Astrocyte of the cerebellum (primary cell): ENCODE data around the gene FOXP1.

Experiments
- DNase-seq: peaks from one replicate; pipeline ENCODE4 v3.0.0-alpha.2; 2011; ENCODE audit warnings: low read depth
- H3K4me3 ChIP-seq: 2 replicates; pipeline ENCODE4 v1.5.1; 2011; ENCODE audit warnings: mild to moderate bottlenecking, low read depth, low read length, moderate library complexity
- CTCF ChIP-seq: IDR thresholded peaks from 2 replicates; pipeline ENCODE4 v1.5.1; 2012; ENCODE audit warnings: low read length, low read depth, moderate library complexity, mild to moderate bottlenecking; ENCODE audit errors: missing control alignments
- in situ Hi-C: cut with HindIII; loops from 2 replicates; pipeline ENCODE4 v1.10.0; 2017; ENCODE audit warnings: low sequenced_read_pairs

Gene FOXP1

GRCh38 chr3:71580636-71581456 lies 2.7 kb downstream of the FOXP1 start:
- peak overlapping the region; percentile 84 for H3K4me3 ChIP-seq
- no peak for TF ChIP-seq CTCF
- in situ Hi-C loops = loop anchor here (5.0 kb wide), 2 partner anchors 39 to 84 kb away; no protein-coding TSS in a partner anchor
- DNase-seq = no peak

GRCh38 chr3:71579935-71580406 lies 3.6 kb downstream of the FOXP1 start:
- peak overlapping the region; percentile 84 for H3K4me3 ChIP-seq
- peak; percentile 55 for DNase-seq
- TF ChIP-seq CTCF = no peak
- in situ Hi-C loops = loop anchor here (5.0 kb wide), 2 partner anchors 38 to 83 kb away; no protein-coding TSS in a partner anchor

GRCh38 chr3:71579326-71579934 lies 4.1 kb downstream of the FOXP1 start:
- DNase-seq = no peak
- H3K4me3 ChIP-seq = peak overlapping the region; percentile 84
- in situ Hi-C loops = no loop called here
- no peak for TF ChIP-seq CTCF

GRCh38 chr3:71578054-71578751 lies 5.3 kb downstream of the FOXP1 start:
- in situ Hi-C loops = no loop called here
- DNase-seq = no peak
- no peak for TF ChIP-seq CTCF
- H3K4me3 ChIP-seq = peak overlapping the region; percentile 20

- TF ChIP-seq CTCF = no peak
- no peak for DNase-seq
- no peak overlapping the region for H3K4me3 ChIP-seq
- in situ Hi-C loops = no loop called here
Observed at GRCh38 chr3:71577011-71577410, 6.5 kb downstream of the FOXP1 start.

- no peak overlapping the region for H3K4me3 ChIP-seq
- TF ChIP-seq CTCF = no peak
- in situ Hi-C loops = no loop called here
- no peak for DNase-seq
Observed at GRCh38 chr3:71575433-71575832, 8.1 kb downstream of the FOXP1 start.
